HG03064 (cell line): ENCODE measurements around the gene OR52J3.

Experiments used
- ATAC-seq: cut with Tn5 transposase; IDR thresholded peaks from one replicate; pipeline ENCODE4 v1.9.1; 2021; ENCODE audit warnings: low read depth; ENCODE audit not compliant: unreplicated experiment

The OR52J3 gene

GRCh38 chr11:5092821-5093585 is 46.7 kb downstream of the OR52J3 start:
- no peak for ATAC-seq

DNA sequence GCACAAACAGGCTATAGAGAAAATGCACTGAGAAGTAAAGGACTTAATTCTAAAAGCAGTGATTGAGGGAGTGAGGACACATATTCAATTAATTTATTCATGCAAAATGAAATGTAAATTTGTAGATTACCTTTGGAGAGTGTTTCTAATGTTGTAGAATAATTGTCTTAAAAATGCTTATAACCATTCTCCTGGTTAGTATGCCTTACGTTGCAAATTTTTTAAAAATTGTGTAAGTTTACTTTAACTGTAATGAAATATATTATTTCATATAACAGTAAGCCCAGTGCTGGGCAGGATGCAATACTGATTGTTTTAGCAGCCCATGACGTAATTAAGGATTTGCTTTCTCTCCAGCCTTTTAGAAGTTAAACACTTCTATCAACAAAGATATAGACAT is 49.7 kb downstream of the OR52J3 start:
- ATAC-seq = no peak
